ENCODE results near the gene ROR2. TPM values are rescaled to one million over a fixed set of nuclear protein-coding genes. Genes with fewer than 3 reads are reported as not detected.

Gene ROR2
- total and polyA plus RNA-seq, 2 donors (not counting 3 experiments of a cell fraction or from before 2014, with no cell fraction given) = not detected

DNA sequence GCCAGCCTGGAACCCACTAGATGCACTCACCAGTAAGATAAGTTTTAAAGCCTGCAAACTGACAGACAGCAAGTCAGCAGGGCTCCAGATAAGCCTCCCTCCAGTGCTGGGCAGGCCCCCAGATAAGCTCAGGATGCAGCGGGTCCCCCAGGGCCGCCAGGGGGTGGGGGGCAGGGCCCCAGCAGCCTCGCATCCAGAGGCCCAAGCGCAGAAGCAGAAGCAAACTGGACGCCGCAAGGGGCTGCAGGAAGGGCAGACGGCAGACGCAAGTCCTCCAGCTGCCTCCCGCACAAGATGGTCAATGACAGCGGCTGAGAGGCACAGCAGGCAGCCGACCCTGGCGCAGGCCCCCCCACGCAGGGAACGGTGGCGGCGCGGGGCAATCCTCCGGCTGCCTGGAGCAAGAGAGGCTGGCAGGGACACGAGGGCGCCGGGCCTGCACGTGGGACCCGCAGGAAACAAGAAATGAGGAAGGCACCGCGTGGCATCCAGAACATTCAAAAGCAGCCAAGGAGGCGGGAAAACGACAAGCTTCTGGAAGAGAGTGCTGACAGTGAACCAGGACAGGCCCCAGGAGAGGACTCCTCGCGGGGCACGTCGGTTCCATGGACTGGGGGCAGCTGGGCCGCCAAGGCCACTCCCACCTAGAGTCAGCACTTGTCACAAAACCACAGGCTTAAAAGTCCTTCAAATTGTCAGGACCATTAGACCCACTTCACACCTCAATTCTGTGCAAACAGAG, 49.8 kb downstream of the ROR2 start:
- Histone ChIP-seq H3K27me3 (ENCODE audit: control insufficient read depth in 2 of 2, insufficient read depth in 2 of 2, low read length in 2 of 2) (no peaks in the 10 kb centered on the region), H2AFZ (ENCODE audit: low read depth, low read length) (no peak overlapping the region), H3K9ac (replicated peaks; ENCODE audit: extremely low read depth, insufficient read depth, low read length) (no peak overlapping the region), H3K9me1 (replicated peaks; ENCODE audit: control insufficient read depth, extremely low read depth, insufficient read depth, low read length) (no peaks in the 10 kb centered on the region), H3K9me3 (replicated peaks; ENCODE audit: control insufficient read depth, insufficient read depth, low read length) (no peaks in the 10 kb centered on the region), H3K36me3 (ENCODE audit: control insufficient read depth in 2 of 2, extremely low read depth in 1 of 2, insufficient read depth in 2 of 2, low read length in 2 of 2) (no peaks in the 10 kb centered on the region), H3K4me2 (ENCODE audit: insufficient read depth, low read length) (no peak overlapping the region), H3K79me2 (ENCODE audit: control insufficient read depth, insufficient read depth, low read length) (no peaks in the 10 kb centered on the region), H3K4me1 (ENCODE audit: control insufficient read depth, extremely low read depth, insufficient read depth, low read length) (no peaks in the 10 kb centered on the region), H3K27ac (ENCODE audit: insufficient read depth, low read depth, low read length) (no peak overlapping the region), H3K4me3 (replicated peaks in 1 of 3; ENCODE audit: insufficient read depth in 1 of 3, low read depth in 1 of 3, low read length in 3 of 3) (no peak overlapping the region), H4K20me1 (replicated peaks; ENCODE audit: control insufficient read depth, extremely low read depth, insufficient read depth, low read length) (no peaks in the 10 kb centered on the region)
- dilution Hi-C loops (cut with MboI; ENCODE audit: extremely low pct_ligation_motif_present, low sequenced_read_pairs) = no loop called here
- FAIRE-seq (no peak), DNase-seq (ENCODE audit: low read depth, low spot score) (no peak)
- intact Hi-C loops (cut with micrococcal nuclease) = no loop called here
- CTCF ChIA-PET = interaction anchor here (0.8 kb wide), 1 partner anchor 9 kb away, joined by 3 read pairs; no protein-coding TSS in a partner anchor
- POLR2A ChIA-PET = no interaction called here
- TF ChIP-seq POLR2A (IDR thresholded peaks at IDR 0.05; ENCODE audit: low read depth, low read length) (no peak), JUN (IDR thresholded peaks at IDR 0.05; ENCODE audit: borderline replicate concordance, insufficient read depth, insufficient read length, low read depth) (no peak), POLR2AphosphoS5 (IDR thresholded peaks at IDR 0.05; ENCODE audit: insufficient read depth, low read depth, low read length) (no peak)
- TF ChIP-seq, protein P1, sequence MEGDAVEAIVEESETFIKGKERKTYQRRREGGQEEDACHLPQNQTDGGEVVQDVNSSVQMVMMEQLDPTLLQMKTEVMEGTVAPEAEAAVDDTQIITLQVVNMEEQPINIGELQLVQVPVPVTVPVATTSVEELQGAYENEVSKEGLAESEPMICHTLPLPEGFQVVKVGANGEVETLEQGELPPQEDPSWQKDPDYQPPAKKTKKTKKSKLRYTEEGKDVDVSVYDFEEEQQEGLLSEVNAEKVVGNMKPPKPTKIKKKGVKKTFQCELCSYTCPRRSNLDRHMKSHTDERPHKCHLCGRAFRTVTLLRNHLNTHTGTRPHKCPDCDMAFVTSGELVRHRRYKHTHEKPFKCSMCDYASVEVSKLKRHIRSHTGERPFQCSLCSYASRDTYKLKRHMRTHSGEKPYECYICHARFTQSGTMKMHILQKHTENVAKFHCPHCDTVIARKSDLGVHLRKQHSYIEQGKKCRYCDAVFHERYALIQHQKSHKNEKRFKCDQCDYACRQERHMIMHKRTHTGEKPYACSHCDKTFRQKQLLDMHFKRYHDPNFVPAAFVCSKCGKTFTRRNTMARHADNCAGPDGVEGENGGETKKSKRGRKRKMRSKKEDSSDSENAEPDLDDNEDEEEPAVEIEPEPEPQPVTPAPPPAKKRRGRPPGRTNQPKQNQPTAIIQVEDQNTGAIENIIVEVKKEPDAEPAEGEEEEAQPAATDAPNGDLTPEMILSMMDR (IDR thresholded peaks at IDR 0.05; ENCODE audit: extremely low read depth in 1 of 2, insufficient read depth in 1 of 2, low read depth in 1 of 2, low read length in 2 of 2) = no peak
- TF ChIP-seq, protein P2, sequence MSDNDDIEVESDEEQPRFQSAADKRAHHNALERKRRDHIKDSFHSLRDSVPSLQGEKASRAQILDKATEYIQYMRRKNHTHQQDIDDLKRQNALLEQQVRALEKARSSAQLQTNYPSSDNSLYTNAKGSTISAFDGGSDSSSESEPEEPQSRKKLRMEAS (IDR thresholded peaks at IDR 0.05; ENCODE audit: insufficient read depth, insufficient read length) = no peak
- BruUV-seq (replicated peaks) = no TSS peak

Measured in endothelial cell of umbilical vein (primary cell).